ENCODE measurements around the gene CD36. TPM values are rescaled to one million over a fixed set of nuclear protein-coding genes. Genes with fewer than 3 reads are reported as not detected.

CD36 gene
- total RNA-seq, 1 experiment from 2014 or later, result 0.32 TPM

GRCh38 chr7:80721883-80722615, 83.6 kb downstream of the CD36 start:
- ATAC-seq, result peak; percentile 57
- Histone ChIP-seq H3K4me2 (ENCODE audit: low read length) (peak overlapping the region; percentile 72), H3K9me2 (ENCODE audit: insufficient read depth) (no peaks in the 10 kb centered on the region), H3K4me1 (ENCODE audit: control insufficient read depth in 1 of 2, insufficient read depth in 2 of 2, low read length in 2 of 2) (peaks cover 31 to 48% of the 10 kb centered on the region in 2 experiments), H3K27me3 (ENCODE audit: insufficient read depth, low read length) (no peaks in the 10 kb centered on the region), H3K9ac (ENCODE audit: low read length) (peak overlapping the region; percentile 58), H3K27ac (ENCODE audit: low read depth, low read length) (peak overlapping the region; percentile 94), H2AFZ (ENCODE audit: low read depth, low read length, poor library complexity, severe bottlenecking) (peak overlapping the region; percentile 8), H4K20me1 (ENCODE audit: insufficient read depth) (no peaks in the 10 kb centered on the region), H3K4me3 (replicated peaks in 1 of 2; ENCODE audit: low read depth in 1 of 2, low read length in 2 of 2) (peak overlapping the region; percentile 18 to 37), H3K9me3 (ENCODE audit: control insufficient read depth in 1 of 2, insufficient read depth in 1 of 2, low read depth in 1 of 2, low read length in 2 of 2) (no peaks in the 10 kb centered on the region), H3K36me3 (ENCODE audit: control insufficient read depth in 1 of 2, insufficient read depth in 2 of 2, low read length in 2 of 2) (no peaks in the 10 kb centered on the region), H3K79me2 (ENCODE audit: insufficient read depth, low read length) (no peaks in the 10 kb centered on the region)
- POLR2A ChIA-PET, result interaction anchor here (0.8 to 1.0 kb wide), 2 partner anchors 11 to 30 kb away, joined by 3 read pairs; no protein-coding TSS in a partner anchor
- CTCF ChIA-PET, result interaction anchor here (1.2 to 1.6 kb wide), 2 partner anchors 63 to 748 kb away, joined by 3 to 4 read pairs; no protein-coding TSS in a partner anchor
- no TSS peak for BruUV-seq (replicated peaks)
- RAD21 ChIA-PET (ENCODE audit: low non-redundant PET in 1 of 2, low total read pairs in 2 of 2, uncharacterized antibody in 2 of 2, unreplicated experiment in 2 of 2), result interaction anchor here in 1 of 2 experiments (0.5 kb wide), 1 partner anchor 197 kb away, joined by 6 read pairs; the partner anchor contains the start of gene SEMA3C
- peak; percentile 63 for DNase-seq (ENCODE audit: low read depth, low spot score)
- TF ChIP-seq FOSL1 (IDR thresholded peaks at IDR 0.05; ENCODE audit: low read depth) (peak; percentile 80), JUND (IDR thresholded peaks at IDR 0.05) (peak; percentile 79), ATF3 (IDR thresholded peaks at IDR 0.05) (0 out of 2 replicates have a peak, but pooled peaks have one; percentile 20), RAD21 (IDR thresholded peaks at IDR 0.05; ENCODE audit: low read depth) (peak; percentile 14; the same call in 1 of the 2 replicates), SIN3A (IDR thresholded peaks at IDR 0.05; ENCODE audit: low read depth) (peak; percentile 40; the same call in 1 of the 2 replicates), YY1 (IDR thresholded peaks at IDR 0.05; ENCODE audit: extremely low read depth, insufficient replicate concordance, low read depth, low read length) (no peak), POLR2A (IDR thresholded peaks at IDR 0.05; ENCODE audit: borderline replicate concordance, extremely low read depth, insufficient read depth, insufficient read length) (no peak), EZH2 (IDR thresholded peaks at IDR 0.05) (no peak), TCF7L2 (IDR thresholded peaks at IDR 0.05; ENCODE audit: borderline replicate concordance, extremely low read depth, insufficient read depth, insufficient read length) (no peak), CTCF (IDR thresholded peaks at IDR 0.05 in 2 of 3, conservative IDR thresholded peaks at IDR 0.05 in 1 of 3; ENCODE audit: borderline replicate concordance in 1 of 3, insufficient read depth in 1 of 3, low read depth in 2 of 3, low read length in 2 of 3) (no peak), SP1 (IDR thresholded peaks at IDR 0.05; ENCODE audit: low read depth) (peak; percentile 56; the same call in 1 of the 2 replicates), CEBPB (IDR thresholded peaks at IDR 0.05; ENCODE audit: low read depth) (peak; percentile 88), EGR1 (IDR thresholded peaks at IDR 0.05; ENCODE audit: low read depth) (peak; percentile 76), SRF (IDR thresholded peaks at IDR 0.05; ENCODE audit: low read depth) (peak; percentile 47; the same call in 1 of the 2 replicates)
- intact Hi-C loops (cut with micrococcal nuclease), result loop anchor here (10.0 kb wide), 2 partner anchors 183 to 353 kb away; no protein-coding TSS in a partner anchor
